GM19351 (cell line): Measurements from ENCODE around the gene IL21.
A peak's percentile ranks its signal among the peaks of the same experiment; 100 is the strongest.

ENCODE experiments used
- ATAC-seq: cut with Tn5 transposase; IDR thresholded peaks from one replicate; pipeline ENCODE4 v1.9.1; 2021; ENCODE audit warnings: mild to moderate bottlenecking, moderate library complexity; ENCODE audit not compliant: unreplicated experiment

IL21 gene

GRCh38 chr4:122635205-122635604 is 14.3 kb upstream of the IL21 start:
- peak; percentile 70 for ATAC-seq

- ATAC-seq: no peak
Observed at GRCh38 chr4:122633211-122633610, 12.3 kb upstream of the IL21 start.

GRCh38 chr4:122632396-122633143 is 11.7 kb upstream of the IL21 start:
- peak; percentile 62 for ATAC-seq

- ATAC-seq: no peak
Observed at GRCh38 chr4:122625156-122625555, 4.3 kb upstream of the IL21 start.

- no peak for ATAC-seq
Observed at GRCh38 chr4:122624205-122624604, 3.3 kb upstream of the IL21 start.

- no peak for ATAC-seq
Observed at GRCh38 chr4:122623637-122624166, 2.8 kb upstream of the IL21 start.

- ATAC-seq: no peak
Observed at GRCh38 chr4:122622400-122622799, 1.5 kb upstream of the IL21 start.

GRCh38 chr4:122619611-122620010 is 1.3 kb downstream of the IL21 start:
- ATAC-seq: no peak

- ATAC-seq: peak; percentile 11
Observed at GRCh38 chr4:122617597-122618593, 3.0 kb downstream of the IL21 start.

GRCh38 chr4:122616915-122617596 is 3.8 kb downstream of the IL21 start:
- peak; percentile 60 for ATAC-seq

GRCh38 chr4:122614621-122615020 is 6.2 kb downstream of the IL21 start:
- ATAC-seq: no peak

GRCh38 chr4:122612540-122612939 is 8.3 kb downstream of the IL21 start:
- ATAC-seq: no peak

GRCh38 chr4:122606364-122607043 is 14.4 kb downstream of the IL21 start:
- ATAC-seq: no peak

- ATAC-seq: no peak
Observed at GRCh38 chr4:122604146-122604545, 16.7 kb downstream of the IL21 start.

- ATAC-seq: no peak
Observed at GRCh38 chr4:122603156-122603574, 17.7 kb downstream of the IL21 start.

GRCh38 chr4:122602277-122603142 is 18.4 kb downstream of the IL21 start:
- peak; percentile 93 for ATAC-seq

- no peak for ATAC-seq
Observed at GRCh38 chr4:122591196-122591595, 29.7 kb downstream of the IL21 start.

- ATAC-seq: no peak
Observed at GRCh38 chr4:122588453-122589238, 32.2 kb downstream of the IL21 start.

GRCh38 chr4:122584519-122584918 is 36.3 kb downstream of the IL21 start:
- peak; percentile 79 for ATAC-seq
